GM12873 (cell line): ENCODE results near the gene LPO.
A peak's percentile ranks its signal among the peaks of the same experiment; 100 is the strongest.

Experiments
- CTCF ChIP-seq: IDR thresholded peaks from 2 replicates; pipeline ENCODE4 v1.5.1; 2012; ENCODE audit warnings: low read depth, mild to moderate bottlenecking, moderate library complexity, low read length, control low read depth; ENCODE audit not compliant: insufficient read depth; ENCODE audit errors: missing control alignments

Gene LPO

GRCh38 chr17:58249270-58250133 is 11.1 kb downstream of the LPO start:
- TF ChIP-seq CTCF, result peak; percentile 93

- no peak for TF ChIP-seq CTCF
Measured at GRCh38 chr17:58250344-58251011, 12.1 kb downstream of the LPO start.

- TF ChIP-seq CTCF, result no peak
Measured at GRCh38 chr17:58252141-58252540, 13.8 kb downstream of the LPO start.

GRCh38 chr17:58253082-58253481 is 14.7 kb downstream of the LPO start:
- no peak for TF ChIP-seq CTCF

GRCh38 chr17:58254803-58255202 is 16.4 kb downstream of the LPO start:
- peak; percentile 51 for TF ChIP-seq CTCF

- TF ChIP-seq CTCF, result no peak
Measured at GRCh38 chr17:58262149-58262548, 23.8 kb downstream of the LPO start.

- no peak for TF ChIP-seq CTCF
Measured at GRCh38 chr17:58263773-58264172, 25.4 kb downstream of the LPO start.
